Occipital lobe (tissue), 2 donors: ENCODE measurements around the gene DYNC2LI1. TPM values are rescaled to one million over a fixed set of nuclear protein-coding genes. Genes with fewer than 3 reads are reported as not detected.

ENCODE experiments used
- DNase-seq: peaks from one replicate; lab custom pipeline; 2025; lab: John Stamatoyannopoulos, UW
- total RNA-seq: library from RNA; depleted of rRNA; stranded (reverse); fragments of >200 nt; gene quantifications from one replicate; pipeline ENCODE4 v1.2.3, GENCODE V29; 2014

The DYNC2LI1 gene
- total RNA-seq, 1 donor from 2014 or later, result 41.5 TPM

DNA sequence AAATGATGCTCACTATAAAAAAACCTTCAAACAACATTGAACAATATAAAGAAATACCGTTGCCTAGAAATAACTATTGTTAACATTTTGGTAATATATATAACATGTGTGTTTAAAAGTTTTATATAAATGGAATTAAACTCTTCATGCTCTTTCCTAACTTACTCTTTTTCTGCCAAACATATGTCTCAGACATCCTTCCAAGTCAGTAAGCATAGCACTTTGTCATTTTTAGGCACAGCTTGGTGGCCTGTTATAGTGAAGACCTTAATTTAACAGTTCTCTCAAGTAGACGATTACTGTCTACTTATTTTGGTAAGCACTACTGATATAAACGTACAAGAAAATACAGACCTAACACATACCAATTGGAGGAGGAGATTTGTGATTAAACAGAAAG lies 40.9 kb downstream of the DYNC2LI1 start:
- DNase-seq, result no peak

DNA sequence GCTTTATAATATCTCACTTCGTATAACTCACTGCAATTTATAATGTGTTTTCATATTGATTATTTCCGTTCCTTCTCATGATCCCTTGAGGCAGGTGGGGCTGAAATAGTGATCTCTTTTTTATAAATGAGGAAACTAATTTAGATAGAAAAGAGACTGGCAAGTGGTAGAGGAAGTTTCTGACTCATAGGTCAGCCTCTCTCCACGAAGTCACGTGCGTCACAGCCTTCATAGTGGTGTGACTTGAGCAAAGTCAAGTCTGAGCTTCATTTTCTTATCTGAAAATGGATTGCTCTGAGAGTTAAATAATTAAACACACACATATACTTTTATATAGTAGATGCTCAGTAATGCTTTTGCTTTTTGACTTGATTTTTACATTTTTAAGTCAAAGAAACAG lies 44.9 kb downstream of the DYNC2LI1 start:
- no peak for DNase-seq

DNA sequence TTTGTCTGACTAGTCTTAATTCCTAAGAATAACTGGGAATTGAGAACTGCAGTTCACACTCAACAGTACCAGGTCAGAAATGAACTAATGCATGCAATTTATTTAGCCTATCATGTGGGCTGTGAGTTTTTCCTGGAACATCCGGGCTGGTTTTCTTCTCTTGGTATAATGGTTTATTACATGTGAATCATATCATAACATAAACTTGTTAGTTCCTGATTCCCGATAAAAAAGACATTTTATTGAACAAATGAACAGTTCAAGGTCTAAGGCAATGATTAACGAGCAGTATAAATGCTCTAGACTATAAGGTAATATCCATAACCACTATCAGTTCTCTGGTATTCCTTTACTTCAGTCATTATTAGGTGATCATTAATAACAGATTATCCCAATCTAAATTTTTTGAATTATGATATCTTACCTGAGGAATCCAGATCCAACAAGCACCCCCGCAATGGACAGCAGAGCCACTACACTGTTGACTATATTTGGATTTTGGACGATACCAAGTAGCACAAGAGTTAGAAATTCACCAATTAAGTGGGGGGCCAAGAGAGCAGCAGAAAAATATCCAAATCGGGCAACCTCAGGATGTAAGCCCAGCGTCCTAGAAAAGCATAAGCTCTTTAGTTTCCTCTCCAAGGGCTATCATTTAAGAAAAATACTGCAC lies 45.8 kb downstream of the DYNC2LI1 start:
- DNase-seq, result no peak

DNA sequence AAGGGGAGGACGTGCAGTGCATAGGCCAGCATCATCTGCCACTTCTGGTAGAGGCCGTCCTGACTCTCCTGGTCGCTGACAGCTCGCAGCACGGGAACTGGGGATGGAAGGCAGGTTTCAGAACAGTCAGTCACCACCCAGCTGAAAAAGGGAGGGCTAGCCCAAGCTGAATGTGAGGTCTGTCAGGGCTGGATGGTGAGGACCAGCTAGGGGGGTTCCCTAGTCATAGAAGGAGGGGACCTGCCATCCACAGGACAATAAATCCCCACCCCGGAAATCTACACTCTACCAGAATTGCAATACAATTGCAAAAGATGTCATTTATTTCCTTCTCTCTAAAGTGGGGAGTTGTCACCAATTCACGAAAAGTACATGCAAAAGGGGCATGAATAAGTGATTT lies 49.0 kb downstream of the DYNC2LI1 start:
- DNase-seq, result no peak

DNA sequence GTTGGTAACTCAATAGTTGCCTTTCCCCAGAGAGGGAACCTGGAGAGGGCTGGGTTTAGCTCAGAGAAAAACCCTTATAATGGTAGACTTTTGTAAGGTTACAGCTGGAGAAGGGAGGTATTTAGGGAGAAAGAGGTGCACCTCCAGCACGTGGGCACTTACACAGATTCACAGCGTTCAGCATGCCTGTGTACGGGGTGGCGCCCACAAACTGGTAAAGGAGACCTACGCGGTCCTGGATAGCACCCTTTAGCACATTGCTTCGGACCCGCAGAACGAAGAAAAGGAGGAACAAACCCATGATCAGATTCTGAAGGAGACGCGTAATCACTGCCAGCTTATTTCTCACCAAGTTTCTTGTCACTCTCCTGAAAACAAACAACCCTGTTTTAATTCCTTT lies 49.9 kb downstream of the DYNC2LI1 start:
- no peak for DNase-seq

DNA sequence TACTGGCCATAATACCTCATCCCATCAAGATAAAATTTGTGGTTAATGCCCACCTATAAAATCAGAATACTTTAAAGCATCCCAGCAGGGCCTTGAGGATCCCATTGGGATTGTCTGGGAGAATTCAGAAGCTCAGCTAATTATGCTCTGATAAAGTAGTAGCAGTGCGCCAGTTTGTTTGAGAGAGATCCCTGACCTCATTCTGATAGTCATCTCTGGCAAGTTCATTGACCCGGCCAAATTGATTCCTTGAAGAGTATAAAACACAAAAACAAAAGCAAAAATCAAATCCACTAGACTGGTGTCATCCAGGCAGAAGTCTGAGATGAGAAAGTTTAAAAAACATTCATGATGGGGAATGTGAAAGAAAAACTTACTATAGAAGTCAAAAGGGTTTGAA lies 50.7 kb downstream of the DYNC2LI1 start:
- DNase-seq, result no peak

DNA sequence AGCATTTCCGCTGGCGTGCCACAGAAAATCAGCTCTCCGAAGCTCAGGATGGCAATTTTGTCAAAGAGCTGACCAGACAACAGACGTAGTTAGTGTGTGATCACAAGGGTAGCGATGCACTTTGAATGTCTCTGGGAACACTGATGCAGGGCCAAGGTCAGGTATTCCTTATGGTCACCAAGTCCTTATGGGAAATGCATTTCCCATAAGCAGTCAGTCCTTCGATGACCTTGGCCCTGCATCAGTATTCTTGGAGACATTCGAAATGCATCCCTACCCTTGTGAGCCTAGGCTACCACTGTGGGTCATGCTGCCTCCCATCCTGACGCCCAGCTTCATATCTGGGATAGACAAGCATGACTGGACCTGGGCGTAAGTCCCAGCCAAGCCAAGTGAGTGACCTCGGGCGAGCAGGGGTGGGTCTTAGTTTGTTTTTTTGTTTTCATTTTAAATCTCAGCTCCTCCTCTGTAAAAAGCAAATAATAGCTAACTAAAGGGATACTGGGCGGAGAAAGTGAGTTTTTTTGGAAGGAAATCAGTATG lies 51.2 kb downstream of the DYNC2LI1 start:
- no peak for DNase-seq

DNA sequence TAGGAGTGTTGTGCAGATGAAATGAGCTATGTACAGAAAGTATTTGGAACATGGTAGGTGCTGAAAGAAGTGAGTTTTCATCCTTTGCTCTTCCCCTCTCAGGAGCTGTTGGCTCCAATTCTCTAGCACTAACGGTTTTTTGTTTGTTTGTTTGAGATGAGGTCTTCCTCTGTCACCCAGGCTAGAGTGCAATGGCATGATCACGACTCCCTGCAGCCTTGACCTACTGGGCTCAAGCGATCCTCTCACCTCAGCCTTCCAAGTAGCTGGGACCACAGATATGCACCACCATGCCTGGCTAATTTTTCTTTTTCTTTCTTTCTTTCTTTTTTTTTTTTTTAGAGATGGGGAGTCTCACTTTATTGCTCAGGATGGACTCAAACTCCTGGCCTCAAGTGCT lies 52.0 kb downstream of the DYNC2LI1 start:
- DNase-seq, result no peak

DNA sequence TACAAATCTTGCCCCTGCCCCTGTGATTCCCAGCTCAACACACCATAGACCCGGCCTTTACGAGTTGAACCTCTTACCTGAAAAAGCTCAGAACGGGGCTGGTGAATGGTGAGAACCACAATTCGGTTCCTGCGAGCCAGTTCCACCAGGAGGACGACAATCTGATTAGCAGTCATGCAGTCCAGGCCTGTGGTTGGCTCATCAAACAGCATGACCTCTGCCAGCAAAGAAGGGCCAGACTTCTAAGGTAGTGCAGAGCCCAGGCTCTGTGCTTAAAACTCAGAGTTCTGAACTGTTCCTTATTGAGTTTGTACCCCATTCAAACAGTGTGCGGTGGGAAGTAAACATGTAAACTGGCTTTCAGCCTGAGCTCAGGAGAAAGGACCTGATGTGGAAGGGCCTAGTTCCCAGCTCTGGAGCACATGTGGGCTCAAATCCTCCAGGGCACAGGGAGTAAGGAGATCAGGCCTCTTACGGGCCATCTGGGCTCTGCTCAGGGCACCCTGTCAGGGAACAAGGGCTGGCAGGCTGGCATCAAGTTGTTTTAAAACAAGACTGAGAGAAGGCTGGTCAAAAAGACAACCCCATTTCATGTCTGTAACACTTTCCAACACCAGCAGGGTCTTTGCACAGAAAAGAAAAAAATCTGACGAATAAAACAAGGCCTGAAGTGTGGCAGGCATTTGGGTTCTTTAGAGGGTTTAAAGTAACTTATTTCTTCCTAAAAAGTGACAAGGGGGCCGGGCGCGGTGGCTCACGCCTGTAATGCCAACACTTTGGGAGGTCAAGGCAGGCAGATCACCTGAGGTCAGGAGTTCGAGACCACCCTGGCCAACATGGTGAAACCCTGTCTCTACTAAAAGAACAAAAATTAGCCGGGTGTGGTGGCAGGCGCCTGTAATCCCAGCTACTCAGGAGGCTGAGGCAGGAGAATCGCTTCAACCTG lies 52.7 kb downstream of the DYNC2LI1 start:
- DNase-seq, result no peak

DNA sequence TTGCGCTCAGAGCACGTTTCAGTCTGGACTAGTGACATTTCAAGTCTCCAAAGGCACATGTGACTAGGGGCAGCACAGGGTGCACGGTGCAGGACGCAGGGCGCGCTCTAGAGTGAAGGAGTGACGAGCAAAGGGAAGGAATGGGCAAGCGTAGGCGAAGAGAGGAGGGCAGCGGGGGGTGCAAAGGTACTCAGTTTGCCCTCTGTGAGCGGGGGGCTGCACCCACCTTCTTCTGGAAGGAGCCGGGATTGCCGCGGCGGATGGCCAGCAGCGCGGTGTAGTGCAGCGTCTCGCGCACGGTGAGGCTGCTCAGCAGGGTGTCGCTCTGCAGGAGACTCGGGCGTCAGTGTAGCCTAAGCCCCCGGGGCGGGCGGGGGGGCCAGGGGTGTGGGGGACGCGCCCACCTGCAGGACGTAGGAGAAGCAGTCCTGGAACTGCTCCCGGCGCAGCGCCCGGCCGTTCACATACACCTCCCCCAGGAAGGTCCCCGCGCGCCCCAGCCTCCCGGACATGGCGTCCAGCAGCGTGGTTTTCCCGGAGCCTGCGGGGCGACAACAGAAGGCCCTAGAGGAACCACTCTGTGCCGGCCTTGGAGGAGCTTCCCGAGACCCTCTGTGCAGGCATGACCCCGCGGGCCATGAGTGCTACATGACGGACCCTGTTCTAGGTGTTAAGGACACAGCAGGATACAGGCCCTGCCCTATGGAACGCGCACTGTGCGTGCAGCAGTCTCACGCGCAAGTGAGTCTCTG lies 57.9 kb downstream of the DYNC2LI1 start:
- DNase-seq, result peak; percentile 8

DNA sequence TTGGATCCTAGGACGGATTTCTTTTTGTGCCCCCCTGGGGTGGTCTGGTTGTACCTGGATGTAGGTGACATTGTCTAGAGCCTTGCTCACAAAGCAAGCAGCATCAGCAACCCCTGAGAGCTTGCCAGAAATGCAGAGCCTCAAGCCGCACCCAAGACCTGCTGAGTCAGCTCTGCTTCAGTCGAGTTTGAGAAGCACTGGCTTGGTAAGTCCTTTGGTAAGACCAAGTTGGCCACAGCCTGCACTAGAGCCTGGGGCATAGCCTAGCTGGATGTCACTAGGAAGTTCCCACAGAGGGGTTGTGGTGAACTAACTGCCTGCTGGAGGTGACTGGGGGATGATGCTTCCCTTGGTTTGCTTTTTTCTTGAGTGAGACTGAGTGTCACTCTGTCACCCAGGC lies 58.6 kb downstream of the DYNC2LI1 start:
- DNase-seq, result no peak

DNA sequence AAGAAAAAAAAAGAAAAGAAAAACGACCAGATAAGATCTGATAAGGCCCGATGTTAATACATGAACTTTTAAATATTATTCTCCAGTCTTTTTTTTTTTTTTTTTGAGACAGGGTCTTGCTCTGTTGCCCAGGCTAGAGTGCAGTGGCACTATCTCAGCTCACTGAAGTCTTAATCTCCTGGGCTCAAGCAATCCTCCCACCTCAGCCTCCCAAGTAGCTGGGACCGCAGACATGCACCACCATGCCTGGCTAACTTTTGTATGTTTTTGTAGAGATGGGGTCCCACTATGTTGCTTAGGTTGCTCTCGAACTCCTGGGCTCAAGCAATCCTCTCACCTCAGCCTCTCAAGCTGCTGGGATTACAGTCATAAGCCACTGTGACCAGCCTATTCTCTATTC lies 63.2 kb downstream of the DYNC2LI1 start:
- no peak for DNase-seq

DNA sequence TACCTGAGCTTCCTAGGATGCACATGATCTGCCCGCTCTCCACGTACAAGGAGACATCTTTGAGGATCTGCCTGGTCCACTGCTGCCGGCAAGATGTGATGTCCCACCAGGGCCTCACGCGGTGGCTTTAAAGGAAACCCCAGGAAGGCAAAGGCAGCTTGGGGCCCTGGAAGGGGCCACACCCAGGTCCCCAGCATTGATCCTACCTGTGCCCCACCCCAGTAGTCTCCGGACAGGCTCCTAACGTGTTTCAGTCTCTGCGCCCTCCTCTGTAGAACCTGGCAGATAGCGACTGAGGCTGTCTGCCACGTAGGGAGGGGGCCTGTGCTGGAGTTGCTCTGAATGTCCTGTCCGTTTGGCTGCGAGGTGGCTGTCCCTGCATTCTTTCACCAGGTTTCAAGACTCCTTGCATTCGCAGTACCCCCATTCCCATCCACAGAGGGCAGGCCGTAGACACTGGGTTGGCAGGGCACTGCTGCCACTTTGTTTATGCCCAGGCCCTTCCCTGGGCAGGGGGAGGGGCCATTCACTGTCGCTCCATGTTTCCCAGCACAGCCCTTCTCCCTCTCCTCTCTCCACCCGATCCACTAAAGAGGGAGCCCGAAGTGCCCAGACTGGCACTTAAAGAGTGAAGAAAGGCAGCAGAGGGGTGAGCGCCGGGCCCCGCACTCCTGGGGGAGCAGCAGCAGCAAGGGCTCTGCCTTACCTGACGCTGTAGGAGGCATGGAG lies 64.2 kb downstream of the DYNC2LI1 start:
- no peak for DNase-seq

DNA sequence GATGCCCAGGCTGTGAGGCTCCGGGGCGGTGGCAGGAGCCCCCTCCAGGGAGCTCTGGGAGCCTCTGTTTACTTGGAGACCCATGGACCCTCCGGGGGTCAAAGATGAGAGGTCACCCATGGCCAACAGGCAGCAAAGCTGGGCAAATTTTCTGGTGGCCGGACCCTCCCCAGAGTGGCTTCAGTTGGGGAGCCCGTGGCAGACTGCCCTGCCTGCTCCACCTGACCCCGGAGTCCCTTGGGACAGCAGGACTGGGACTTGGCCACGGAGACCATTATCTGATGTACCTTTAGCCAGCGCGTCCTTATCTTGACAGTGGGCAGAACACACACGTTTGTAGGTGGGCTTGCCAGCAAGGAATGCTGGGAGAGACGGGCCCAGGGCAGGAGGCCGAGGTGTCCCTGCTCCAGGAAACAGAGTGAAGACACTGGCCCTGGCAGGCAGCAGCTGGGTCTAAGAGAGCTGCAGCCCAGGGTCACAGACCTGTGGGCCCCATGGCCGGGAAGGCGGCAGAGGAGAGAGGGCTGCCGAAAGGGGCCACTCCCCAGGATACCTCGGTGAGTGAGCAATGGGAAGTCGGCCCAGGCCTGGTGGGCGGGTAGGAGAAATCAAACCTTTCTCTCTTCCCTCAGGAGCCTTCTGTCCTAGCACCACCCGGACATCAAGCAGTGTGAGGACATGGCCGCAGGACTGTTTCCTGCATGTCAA lies 64.9 kb downstream of the DYNC2LI1 start, which contains the start of the genes ABCG5 and ABCG8:
TSS of gene ABCG5 (minus strand) at position 280 of the 708 bp plus-strand sequence. CDS start at position 120, 160 bp downstream.
TSS of gene ABCG8 (plus strand) at position 412 of the 708 bp plus-strand sequence. CDS start at position 495, 83 bp downstream.
- no peak for DNase-seq

DNA sequence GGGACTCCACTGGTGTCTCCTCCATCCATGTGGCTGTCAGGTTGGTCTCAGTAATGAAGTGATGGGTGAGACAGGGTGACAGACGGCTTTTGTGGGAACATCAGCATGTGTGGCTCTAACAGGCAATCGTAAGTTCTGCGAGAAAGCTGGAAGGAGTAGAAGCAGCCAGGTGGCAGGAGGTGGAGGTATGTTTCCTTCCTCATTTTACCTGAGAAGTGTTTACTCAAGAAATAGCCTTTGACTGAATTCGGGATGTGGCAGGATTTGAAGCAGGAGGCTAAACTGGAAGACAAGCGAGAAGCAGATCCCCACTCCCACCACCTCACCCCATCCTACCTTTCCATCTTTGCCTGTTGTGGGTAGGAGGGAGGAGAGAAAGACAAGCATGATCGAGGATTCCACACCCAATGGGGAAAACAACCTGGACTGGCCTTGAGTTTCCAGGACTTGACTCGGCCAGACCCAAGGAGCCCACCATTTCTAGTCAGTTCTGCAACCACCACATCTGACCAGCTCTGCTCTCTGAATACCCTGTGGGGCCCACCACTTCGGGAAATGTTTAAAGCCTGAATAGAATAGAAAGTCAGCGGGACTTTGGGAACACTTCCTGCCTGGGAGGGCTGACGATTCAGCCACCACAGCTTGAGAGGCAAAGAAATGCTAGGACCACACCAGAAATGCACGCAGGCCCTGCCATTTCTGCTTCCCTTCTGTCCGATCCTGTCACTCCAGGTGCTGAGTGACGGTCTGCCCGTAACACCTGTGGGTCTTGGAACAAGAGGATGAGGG lies 66.1 kb downstream of the DYNC2LI1 start:
- no peak for DNase-seq

DNA sequence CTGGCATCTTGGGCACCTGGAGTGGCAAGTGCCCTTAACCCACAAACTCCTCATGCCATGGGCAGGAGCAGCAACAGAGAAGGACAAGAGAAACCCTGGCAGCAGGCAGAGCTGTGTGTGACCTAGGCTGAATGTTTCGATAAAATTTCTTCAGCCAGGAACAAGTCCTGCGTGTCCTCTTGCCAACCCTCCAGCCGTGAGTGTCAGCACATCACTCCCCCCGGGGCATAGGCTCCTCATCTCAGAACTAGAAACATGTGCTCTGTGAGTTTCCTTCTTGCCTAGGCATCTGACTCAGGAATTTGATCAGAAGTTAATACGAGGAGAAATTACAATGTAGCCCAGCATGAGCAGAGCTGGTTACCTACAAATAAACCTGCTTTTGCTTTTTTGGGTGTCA lies 67.1 kb downstream of the DYNC2LI1 start:
- DNase-seq, result no peak

DNA sequence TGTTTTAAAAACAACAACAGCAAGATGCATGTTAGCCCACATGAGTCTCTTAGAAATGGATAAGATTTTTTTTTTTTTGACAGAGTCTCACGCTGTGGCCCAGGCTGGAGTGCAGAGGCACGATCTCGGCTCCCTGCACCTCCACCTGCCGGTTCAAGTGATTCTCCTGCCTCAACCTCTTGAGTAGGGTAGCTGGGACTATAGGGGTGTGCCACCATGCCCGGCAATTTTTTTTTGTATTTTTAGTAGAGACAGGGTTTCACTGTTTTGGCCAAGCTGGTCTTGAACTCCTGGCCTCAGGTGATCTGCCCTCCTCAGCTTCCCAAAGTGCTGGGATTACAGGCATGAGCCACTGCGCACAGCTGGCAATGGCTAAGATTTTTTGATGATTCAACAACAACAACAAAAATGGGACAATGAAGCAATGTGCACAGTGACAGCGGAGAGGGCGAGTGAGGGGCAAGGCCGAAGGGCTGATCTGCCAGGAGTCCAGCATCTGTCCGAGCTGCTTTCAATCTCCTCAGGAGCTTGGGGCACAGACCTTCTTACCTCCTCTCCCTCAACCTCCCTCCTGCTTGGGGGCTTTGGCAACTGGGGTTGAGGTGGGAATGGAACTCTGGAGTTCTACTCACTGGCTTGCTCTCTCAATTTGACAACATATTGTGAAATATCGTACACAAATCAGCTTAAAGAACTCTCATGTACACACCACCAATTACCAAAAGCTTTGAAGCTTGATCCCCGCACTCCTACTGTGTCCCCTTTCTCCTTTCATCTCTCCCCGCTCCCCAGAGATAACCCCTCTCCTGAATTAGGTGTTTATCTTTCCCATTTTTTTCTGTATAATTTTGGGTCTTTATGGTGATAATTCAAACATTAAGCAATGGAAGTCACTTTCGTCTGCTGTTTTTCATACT lies 68.4 kb downstream of the DYNC2LI1 start:
- DNase-seq, result no peak

DNA sequence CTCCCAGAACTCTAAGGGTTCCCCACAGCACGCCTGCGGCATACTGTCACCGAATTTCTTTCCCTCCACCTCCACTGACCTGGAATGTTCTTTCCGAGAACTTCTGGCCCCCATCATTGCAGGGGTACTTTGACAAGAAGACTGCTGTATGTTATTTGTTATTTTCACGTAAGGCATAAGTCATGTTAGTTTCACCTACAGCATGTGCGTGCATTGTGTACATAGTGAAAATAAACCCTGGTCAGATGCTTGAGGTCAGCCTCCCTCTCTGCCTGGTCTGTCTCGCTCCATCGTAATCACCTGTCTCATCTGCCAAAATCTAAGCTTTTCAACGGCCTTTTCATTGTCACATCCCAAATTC lies 69.0 kb downstream of the DYNC2LI1 start:
- no peak for DNase-seq
